Measurements from ENCODE around the gene GNPTG.

- TF ChIP-seq RBBP5 (IDR thresholded peaks at IDR 0.05; ENCODE audit: borderline replicate concordance, low read depth, low read length) (no peak), SAP30 (IDR thresholded peaks at IDR 0.05; ENCODE audit: insufficient read depth, insufficient replicate concordance, low read length) (no peak), CHD2 (IDR thresholded peaks at IDR 0.05; ENCODE audit: low read length) (no peak), POLR2A (IDR thresholded peaks at IDR 0.05; ENCODE audit: control extremely low read depth in 1 of 2, low read depth in 2 of 2, low read length in 2 of 2) (no peak), ZNF274 (IDR thresholded peaks at IDR 0.05; ENCODE audit: borderline replicate concordance, extremely low read depth, low read length) (no peak), SIN3A (conservative IDR thresholded peaks at IDR 0.05 in 1 of 2, IDR thresholded peaks at IDR 0.05 in 1 of 2; ENCODE audit: low read depth in 1 of 2, low read length in 2 of 2) (0 out of 4 replicates have a peak, but pooled peaks of 1 of the 2 experiments have one; percentile 12), EZH2 (IDR thresholded peaks at IDR 0.05; ENCODE audit: low read depth, low read length, severe bottlenecking) (no peak), KDM1A (IDR thresholded peaks at IDR 0.05; ENCODE audit: borderline replicate concordance, low read length) (no peak), KDM5A (IDR thresholded peaks at IDR 0.05; ENCODE audit: low read length) (no peak), GABPA (IDR thresholded peaks at IDR 0.05; ENCODE audit: borderline replicate concordance, insufficient read depth, low read length) (no peak)
- TF ChIP-seq, protein P1, sequence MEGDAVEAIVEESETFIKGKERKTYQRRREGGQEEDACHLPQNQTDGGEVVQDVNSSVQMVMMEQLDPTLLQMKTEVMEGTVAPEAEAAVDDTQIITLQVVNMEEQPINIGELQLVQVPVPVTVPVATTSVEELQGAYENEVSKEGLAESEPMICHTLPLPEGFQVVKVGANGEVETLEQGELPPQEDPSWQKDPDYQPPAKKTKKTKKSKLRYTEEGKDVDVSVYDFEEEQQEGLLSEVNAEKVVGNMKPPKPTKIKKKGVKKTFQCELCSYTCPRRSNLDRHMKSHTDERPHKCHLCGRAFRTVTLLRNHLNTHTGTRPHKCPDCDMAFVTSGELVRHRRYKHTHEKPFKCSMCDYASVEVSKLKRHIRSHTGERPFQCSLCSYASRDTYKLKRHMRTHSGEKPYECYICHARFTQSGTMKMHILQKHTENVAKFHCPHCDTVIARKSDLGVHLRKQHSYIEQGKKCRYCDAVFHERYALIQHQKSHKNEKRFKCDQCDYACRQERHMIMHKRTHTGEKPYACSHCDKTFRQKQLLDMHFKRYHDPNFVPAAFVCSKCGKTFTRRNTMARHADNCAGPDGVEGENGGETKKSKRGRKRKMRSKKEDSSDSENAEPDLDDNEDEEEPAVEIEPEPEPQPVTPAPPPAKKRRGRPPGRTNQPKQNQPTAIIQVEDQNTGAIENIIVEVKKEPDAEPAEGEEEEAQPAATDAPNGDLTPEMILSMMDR (IDR thresholded peaks at IDR 0.05; ENCODE audit: control extremely low read depth in 1 of 3, insufficient read depth in 1 of 3, low read depth in 1 of 3, low read length in 3 of 3), result no peak
- TF ChIP-seq, protein P2, sequence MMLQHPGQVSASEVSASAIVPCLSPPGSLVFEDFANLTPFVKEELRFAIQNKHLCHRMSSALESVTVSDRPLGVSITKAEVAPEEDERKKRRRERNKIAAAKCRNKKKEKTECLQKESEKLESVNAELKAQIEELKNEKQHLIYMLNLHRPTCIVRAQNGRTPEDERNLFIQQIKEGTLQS (IDR thresholded peaks at IDR 0.05; ENCODE audit: insufficient read depth, low read depth, low read length), result peak; percentile 79
These were observed 56.6 kb downstream of the GNPTG start for GRCh38 chr16:1408171-1408837.
